ENCODE results near the gene LRG1.
"Not testable (repeated sequence)": the region's sequence is repeated elsewhere in the genome, so short reads cannot be mapped to it uniquely, and the experiment has no call there.

GRCh38 chr19:4562085-4562484, 22.2 kb upstream of the LRG1 start:
- not testable (repeated sequence) for TF ChIP-seq CTCF (optimal IDR thresholded peaks at IDR 0.05 in 1 of 3, IDR thresholded peaks at IDR 0.05 in 1 of 3, conservative IDR thresholded peaks at IDR 0.05 in 1 of 3; ENCODE audit: extremely low read depth in 1 of 3, insufficient read depth in 2 of 3, low read length in 3 of 3); EZH2 (IDR thresholded peaks at IDR 0.05; ENCODE audit: low read length)
